H9 (cell line): Measurements from ENCODE around the gene RHBDD2. TPM values are rescaled to one million over a fixed set of nuclear protein-coding genes. Genes with fewer than 3 reads are reported as not detected.
A peak's percentile ranks its signal among the peaks of the same experiment; 100 is the strongest.

Source experiments
- DNase-seq: peaks from one replicate; pipeline ENCODE4 v3.0.0-alpha.2; 2017
- H2AFZ ChIP-seq: one replicate; pipeline ENCODE4 v1.6.1; 2013; ENCODE audit warnings: mild to moderate bottlenecking, low read length, control low read depth, moderate library complexity
- H2AK5ac ChIP-seq: 2 replicates; pipeline ENCODE4 v1.6.1; 2013; ENCODE audit warnings: low read length, control low read depth, mixed read lengths; ENCODE audit not compliant: insufficient read length
- H2BK120ac ChIP-seq: one replicate; pipeline ENCODE4 v1.6.1; 2013; ENCODE audit warnings: low read depth, mild to moderate bottlenecking, low read length, control low read depth, inconsistent platforms; ENCODE audit not compliant: poor library complexity, severe bottlenecking
- H2BK12ac ChIP-seq: 2 replicates; pipeline ENCODE4 v1.6.1; 2013; ENCODE audit warnings: low read length, control low read depth, mixed read lengths, low read depth; ENCODE audit not compliant: insufficient read length
- H2BK15ac ChIP-seq: 2 replicates; pipeline ENCODE4 v1.6.1; 2013; ENCODE audit warnings: low read depth, low read length, control low read depth
- H2BK20ac ChIP-seq: one replicate; pipeline ENCODE4 v1.6.1; 2013; ENCODE audit warnings: low read depth, mild to moderate bottlenecking, low read length, control low read depth, inconsistent platforms; ENCODE audit not compliant: poor library complexity, severe bottlenecking
- H2BK5ac ChIP-seq: 2 replicates; pipeline ENCODE4 v1.6.1; 2013; ENCODE audit warnings: low read length, control low read depth, mixed read lengths; ENCODE audit not compliant: insufficient read length
- H3K14ac ChIP-seq: 2 replicates; pipeline ENCODE4 v1.6.1; 2013; ENCODE audit warnings: low read length, control low read depth; ENCODE audit not compliant: insufficient read depth
- H3K18ac ChIP-seq: 2 replicates; pipeline ENCODE4 v1.6.1; 2013; ENCODE audit warnings: low read depth, mild to moderate bottlenecking, mixed read lengths, low read length, control low read depth; ENCODE audit not compliant: insufficient read length
- H3K23ac ChIP-seq: 2 replicates; pipeline ENCODE4 v1.6.1; 2013; ENCODE audit warnings: low read length, control low read depth, mixed read lengths, low read depth; ENCODE audit not compliant: insufficient read length
- H3K23me2 ChIP-seq: 2 replicates; pipeline ENCODE4 v1.6.1; 2013; ENCODE audit warnings: low read depth, mild to moderate bottlenecking, mixed read lengths, low read length, control low read depth; ENCODE audit not compliant: insufficient read length, poor library complexity, severe bottlenecking
- H3K27ac ChIP-seq: 2 replicates; pipeline ENCODE4 v1.5.1; 2013; ENCODE audit warnings: low read length, control low read depth, mixed read lengths, low read depth; ENCODE audit not compliant: insufficient read length
- H3K27me3 ChIP-seq: 2 replicates; pipeline ENCODE4 v1.6.1; 2013; ENCODE audit warnings: low read length, control low read depth, inconsistent platforms; ENCODE audit not compliant: insufficient read depth
- H3K4ac ChIP-seq: 2 replicates; pipeline ENCODE4 v1.6.1; 2013; ENCODE audit warnings: low read depth, mild to moderate bottlenecking, control low read depth, inconsistent platforms, low read length, moderate library complexity
- H3K4me1 ChIP-seq: 2 replicates; pipeline ENCODE4 v1.6.1; 2013; ENCODE audit warnings: low read length, control low read depth, inconsistent platforms; ENCODE audit not compliant: insufficient read depth
- H3K4me2 ChIP-seq: 2 replicates; pipeline ENCODE4 v1.6.1; 2013; ENCODE audit warnings: low read length, control low read depth, mixed read lengths; ENCODE audit not compliant: insufficient read length, insufficient read depth
- H3K56ac ChIP-seq: 2 replicates; pipeline ENCODE4 v1.6.1; 2013; ENCODE audit warnings: low read depth, mild to moderate bottlenecking, mixed read lengths, low read length, control low read depth; ENCODE audit not compliant: insufficient read length
- H3K79me1 ChIP-seq: 2 replicates; pipeline ENCODE4 v1.6.1; 2013; ENCODE audit warnings: low read depth, mild to moderate bottlenecking, moderate library complexity, low read length, control low read depth, inconsistent platforms; ENCODE audit not compliant: insufficient read depth, poor library complexity, severe bottlenecking
- H3K79me2 ChIP-seq: 2 replicates; pipeline ENCODE4 v1.6.1; 2013; ENCODE audit warnings: low read length, control low read depth, inconsistent platforms; ENCODE audit not compliant: insufficient read depth
- H3K9ac ChIP-seq: 2 replicates; pipeline ENCODE4 v1.6.1; 2013; ENCODE audit warnings: low read length, control low read depth, mixed read lengths; ENCODE audit not compliant: insufficient read length; ENCODE audit errors: extremely low read depth
- H3K9me3 ChIP-seq: one replicate; pipeline ENCODE4 v1.6.1; 2013; ENCODE audit warnings: low read depth, low read length, inconsistent platforms; ENCODE audit not compliant: control insufficient read depth
- H3T11ph ChIP-seq: one replicate; pipeline ENCODE4 v1.6.1; 2013; ENCODE audit warnings: mild to moderate bottlenecking, low read length, control low read depth, inconsistent platforms
- H4K20me1 ChIP-seq: one replicate; pipeline ENCODE4 v1.6.1; 2013; ENCODE audit not compliant: control insufficient read depth, insufficient read length, insufficient read depth
- H4K5ac ChIP-seq: 2 replicates; pipeline ENCODE4 v1.6.1; 2013; ENCODE audit warnings: low read depth, mild to moderate bottlenecking, mixed read lengths, low read length, control low read depth; ENCODE audit not compliant: insufficient read length
- H4K8ac ChIP-seq: replicated peaks from 2 replicates; pipeline ENCODE4 v1.6.1; 2013; ENCODE audit warnings: low read length, control low read depth, mixed read lengths, low read depth; ENCODE audit not compliant: insufficient read length
- H4K91ac ChIP-seq: 2 replicates; pipeline ENCODE4 v1.6.1; 2013; ENCODE audit warnings: low read depth, mild to moderate bottlenecking, moderate library complexity, mixed read lengths, low read length, control low read depth; ENCODE audit not compliant: insufficient read length
- H3K27ac Mint-ChIP-seq, 3 experiments: 2 replicates in 2 of 3; 3 replicates in 1 of 3; pipeline ENCODE4 v1.8.0; 2020 to 2021; ENCODE audit warnings: mixed read lengths in 3 of 3, mild to moderate bottlenecking in 1 of 3, moderate library complexity in 1 of 3
- H3K27me3 Mint-ChIP-seq: 2 replicates; pipeline ENCODE4 v1.8.0; 2021; ENCODE audit warnings: low read depth, mild to moderate bottlenecking, moderate library complexity, mixed read lengths
- H3K36me3 Mint-ChIP-seq, 3 experiments: 2 replicates in 2 of 3; 3 replicates in 1 of 3; pipeline ENCODE4 v1.8.0; 2020 to 2021; ENCODE audit warnings: low read depth in 3 of 3, mixed read lengths in 3 of 3; ENCODE audit not compliant: insufficient read depth in 1 of 3
- H3K4me1 Mint-ChIP-seq, 2 experiments: 2 replicates each; pipeline ENCODE4 v1.8.0; 2020; ENCODE audit warnings: mixed read lengths in 2 of 2
- H3K4me3 Mint-ChIP-seq, 2 experiments: 2 replicates in 1 of 2; 3 replicates in 1 of 2; pipeline ENCODE4 v1.8.0; 2020 to 2021; ENCODE audit warnings: mild to moderate bottlenecking in 2 of 2, mixed read lengths in 2 of 2, moderate library complexity in 1 of 2
- H3K9me3 Mint-ChIP-seq, 2 experiments: 2 replicates in 1 of 2; 3 replicates in 1 of 2; pipeline ENCODE4 v1.8.0; 2020; ENCODE audit warnings: mild to moderate bottlenecking in 2 of 2, mixed read lengths in 2 of 2, moderate library complexity in 1 of 2
- CTCF ChIP-seq: fragments of 200-600 bp; sonication (generic); conservative IDR thresholded peaks from 3 replicates; pipeline ENCODE4 v1.8.0; 2021; ENCODE audit warnings: antibody characterized with exemption, mild to moderate bottlenecking
- WGBS: extraction: QIAGEN DNeasy Blood & Tissue Kit; methylation state at CpG from one replicate; pipeline ENCODE4 v1.1.7; 2013; ENCODE audit warnings: missing lambda C conversion rate, low lambda C conversion rate, mixed read lengths; ENCODE audit not compliant: insufficient read length; ENCODE audit errors: extremely low coverage; 5-methylcytosine and 5-hydroxymethylcytosine counted together
- total RNA-seq: library from RNA; stranded (reverse); gene quantifications from 2 replicates; pipeline ENCODE4 v1.2.1, GENCODE V29; 2021

RHBDD2 gene
- total RNA-seq, 1 experiment from 2014 or later = 30.0 TPM

GRCh38 chr7:75916685-75917634 is 38.1 kb downstream of the RHBDD2 start:
- Histone ChIP-seq H3K14ac (no peak overlapping the region), H3K9ac (no peak overlapping the region), H2BK120ac (no peak overlapping the region), H3K9me3 (no peaks in the 10 kb centered on the region), H2AK5ac (no peak overlapping the region), H3T11ph (no peak overlapping the region), H3K4ac (no peak overlapping the region), H3K79me2 (peaks cover 18% of the 10 kb centered on the region), H2BK20ac (no peak overlapping the region), H2BK5ac (no peak overlapping the region), H3K23ac (no peak overlapping the region), H3K79me1 (peaks cover 6% of the 10 kb centered on the region), H4K20me1 (no peaks in the 10 kb centered on the region), H3K27me3 (no peaks in the 10 kb centered on the region), H3K18ac (no peak overlapping the region), H4K8ac (no peak overlapping the region), H3K56ac (no peak overlapping the region), H2BK12ac (no peak overlapping the region), H3K4me1 (no peaks in the 10 kb centered on the region), H2BK15ac (no peak overlapping the region), H3K27ac (no peak overlapping the region), H4K5ac (no peak overlapping the region), H3K4me2 (peak overlapping the region; percentile 80), H4K91ac (no peak overlapping the region), H2AFZ (no peak overlapping the region), H3K23me2 (peaks cover 8% of the 10 kb centered on the region)
- no peak for TF ChIP-seq CTCF
- H3K27ac Mint-ChIP-seq = no peak overlapping the region
- peak overlapping the region; percentile 83 to 92 for H3K4me3 Mint-ChIP-seq
- no peaks in the 10 kb centered on the region; the same call in 1 of the 2 replicates for H3K27me3 Mint-ChIP-seq
- peaks cover 34 to 39% of the 10 kb centered on the region in 2 experiments for H3K4me1 Mint-ChIP-seq
- no CpG with 5 or more reads among the region's 11 CpGs for WGBS
- no peaks in the 10 kb centered on the region; a peak in 1 of 5 replicates for H3K9me3 Mint-ChIP-seq
- no peak for DNase-seq
- peaks cover 0 to 4% (median 3%) of the 10 kb centered on the region in 3 experiments; a peak in 3 of 7 replicates for H3K36me3 Mint-ChIP-seq
